ENCODE data around the gene ARSI. TPM values are rescaled to one million over a fixed set of nuclear protein-coding genes. Genes with fewer than 3 reads are reported as not detected.

ARSI gene
- total and polyA plus RNA-seq, 4 donors, result 0.23 to 0.51 (median 0.33) TPM; not detected in 1

GRCh38 chr5:150246429-150246828 lies 56.3 kb downstream of the ARSI start:
- WGBS, result 94% methylated on average over 5 of the region's 5 CpGs
- H3K9ac ChIP-seq (ENCODE audit: low read depth in 1 of 2, low read length in 2 of 2), result no peak overlapping the region

More at GRCh38 chr5:150246429-150246828, 56.3 kb downstream of the ARSI start:
- no peak overlapping the region for H3K27ac ChIP-seq (ENCODE audit: low read depth in 1 of 2, low read length in 2 of 2)
- DNase-seq (ENCODE audit: low spot score), result no peak
- H3K27me3 ChIP-seq (ENCODE audit: control insufficient read depth in 4 of 4, insufficient read depth in 4 of 4, low read length in 3 of 4), result no peaks in the 10 kb centered on the region
- TF ChIP-seq REST (IDR thresholded peaks at IDR 0.05), result no peak
- no peak for TF ChIP-seq RAD21 (IDR thresholded peaks at IDR 0.05)
- no peak for TF ChIP-seq NR2F2 (IDR thresholded peaks at IDR 0.05)
- TF ChIP-seq, protein P1, sequence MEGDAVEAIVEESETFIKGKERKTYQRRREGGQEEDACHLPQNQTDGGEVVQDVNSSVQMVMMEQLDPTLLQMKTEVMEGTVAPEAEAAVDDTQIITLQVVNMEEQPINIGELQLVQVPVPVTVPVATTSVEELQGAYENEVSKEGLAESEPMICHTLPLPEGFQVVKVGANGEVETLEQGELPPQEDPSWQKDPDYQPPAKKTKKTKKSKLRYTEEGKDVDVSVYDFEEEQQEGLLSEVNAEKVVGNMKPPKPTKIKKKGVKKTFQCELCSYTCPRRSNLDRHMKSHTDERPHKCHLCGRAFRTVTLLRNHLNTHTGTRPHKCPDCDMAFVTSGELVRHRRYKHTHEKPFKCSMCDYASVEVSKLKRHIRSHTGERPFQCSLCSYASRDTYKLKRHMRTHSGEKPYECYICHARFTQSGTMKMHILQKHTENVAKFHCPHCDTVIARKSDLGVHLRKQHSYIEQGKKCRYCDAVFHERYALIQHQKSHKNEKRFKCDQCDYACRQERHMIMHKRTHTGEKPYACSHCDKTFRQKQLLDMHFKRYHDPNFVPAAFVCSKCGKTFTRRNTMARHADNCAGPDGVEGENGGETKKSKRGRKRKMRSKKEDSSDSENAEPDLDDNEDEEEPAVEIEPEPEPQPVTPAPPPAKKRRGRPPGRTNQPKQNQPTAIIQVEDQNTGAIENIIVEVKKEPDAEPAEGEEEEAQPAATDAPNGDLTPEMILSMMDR (IDR thresholded peaks at IDR 0.05; ENCODE audit: low read depth, low read length, missing input control), result no peak
- TF ChIP-seq YY1 (IDR thresholded peaks at IDR 0.05), result no peak
- TF ChIP-seq GABPA (IDR thresholded peaks at IDR 0.05 in 1 of 2, conservative IDR thresholded peaks at IDR 0.05 in 1 of 2), result no peak
- no peak overlapping the region for H3K4me3 ChIP-seq (ENCODE audit: low read depth in 1 of 3, low read length in 3 of 3)
- H3K4me1 ChIP-seq (ENCODE audit: control insufficient read depth in 4 of 4, insufficient read depth in 4 of 4, low read length in 3 of 4), result no peaks in the 10 kb centered on the region
- no peaks in the 10 kb centered on the region for H3K36me3 ChIP-seq (ENCODE audit: control insufficient read depth in 4 of 4, insufficient read depth in 3 of 4, low read depth in 1 of 4, low read length in 3 of 4)
- no peaks in the 10 kb centered on the region for H3K9me3 ChIP-seq (ENCODE audit: control insufficient read depth in 4 of 4, low read length in 3 of 4)

Other genes starting within 250 kb of the ARSI start
- 10 to 100 TPM; 26.4 to 46.2 TPM for gene CSF1R, start 216.4 kb downstream of the ARSI start, total RNA-seq
- 10 to 100 TPM in 1 of 2 donors, 1 to 10 TPM in 1; 5.4 to 17.9 TPM for gene CSF1R, start 216.4 kb downstream of the ARSI start, polyA plus RNA-seq
- 10 to 100 TPM; 10.6 to 13.1 TPM for gene PDGFRB, start 147.1 kb downstream of the ARSI start, total RNA-seq
- gene PDGFRB, start 147.1 kb downstream of the ARSI start, polyA plus RNA-seq, result 1 to 10 TPM; 5.2 to 6.1 TPM
- not detected for gene CDX1, start 136.1 kb downstream of the ARSI start, total RNA-seq
- not detected for gene CDX1, start 136.1 kb downstream of the ARSI start, polyA plus RNA-seq
- gene SLC6A7, start 112.8 kb downstream of the ARSI start, total RNA-seq, result not detected
- not detected for gene SLC6A7, start 112.8 kb downstream of the ARSI start, polyA plus RNA-seq
- under 1 TPM in 1 of 2 donors, not detected in 1; under 0.01 TPM for gene CAMK2A, start 13.1 kb downstream of the ARSI start, total RNA-seq
- gene CAMK2A, start 13.1 kb downstream of the ARSI start, polyA plus RNA-seq, result not detected
- 1 to 10 TPM; 8.5 TPM for gene TCOF1, start 54.8 kb upstream of the ARSI start, total RNA-seq
- gene TCOF1, start 54.8 kb upstream of the ARSI start, polyA plus RNA-seq, result 1 to 10 TPM; 3.2 to 4.4 TPM
- 100 to 1,000 TPM; 176 to 214 TPM for gene CD74, start 110.0 kb upstream of the ARSI start, total RNA-seq
- 100 to 1,000 TPM; 299 to 327 TPM for gene CD74, start 110.0 kb upstream of the ARSI start, polyA plus RNA-seq
- 100 to 1,000 TPM; 822 to 948 TPM for gene RPS14, start 146.8 kb upstream of the ARSI start, total RNA-seq
- 100 to 1,000 TPM; 609 to 956 TPM for gene RPS14, start 146.8 kb upstream of the ARSI start, polyA plus RNA-seq
- 100 to 1,000 TPM in 1 of 2 donors, 10 to 100 TPM in 1; 39.5 to 103 TPM for gene NDST1, start 205.2 kb upstream of the ARSI start, total RNA-seq
- gene NDST1, start 205.2 kb upstream of the ARSI start, polyA plus RNA-seq, result 10 to 100 TPM; 10.3 to 38.5 TPM

All from liver (tissue), 9 donors.